NCI-H128 (cell line): ENCODE data around the gene S1PR4.
"Not testable (repeated sequence)": the region's sequence is repeated elsewhere in the genome, so short reads cannot be mapped to it uniquely, and the experiment has no call there.

ENCODE experiments used
- DNase-seq: peaks from one replicate; lab custom pipeline; 2025; ENCODE audit not compliant: unreplicated experiment; lab: John Stamatoyannopoulos, UW

The S1PR4 gene

DNA sequence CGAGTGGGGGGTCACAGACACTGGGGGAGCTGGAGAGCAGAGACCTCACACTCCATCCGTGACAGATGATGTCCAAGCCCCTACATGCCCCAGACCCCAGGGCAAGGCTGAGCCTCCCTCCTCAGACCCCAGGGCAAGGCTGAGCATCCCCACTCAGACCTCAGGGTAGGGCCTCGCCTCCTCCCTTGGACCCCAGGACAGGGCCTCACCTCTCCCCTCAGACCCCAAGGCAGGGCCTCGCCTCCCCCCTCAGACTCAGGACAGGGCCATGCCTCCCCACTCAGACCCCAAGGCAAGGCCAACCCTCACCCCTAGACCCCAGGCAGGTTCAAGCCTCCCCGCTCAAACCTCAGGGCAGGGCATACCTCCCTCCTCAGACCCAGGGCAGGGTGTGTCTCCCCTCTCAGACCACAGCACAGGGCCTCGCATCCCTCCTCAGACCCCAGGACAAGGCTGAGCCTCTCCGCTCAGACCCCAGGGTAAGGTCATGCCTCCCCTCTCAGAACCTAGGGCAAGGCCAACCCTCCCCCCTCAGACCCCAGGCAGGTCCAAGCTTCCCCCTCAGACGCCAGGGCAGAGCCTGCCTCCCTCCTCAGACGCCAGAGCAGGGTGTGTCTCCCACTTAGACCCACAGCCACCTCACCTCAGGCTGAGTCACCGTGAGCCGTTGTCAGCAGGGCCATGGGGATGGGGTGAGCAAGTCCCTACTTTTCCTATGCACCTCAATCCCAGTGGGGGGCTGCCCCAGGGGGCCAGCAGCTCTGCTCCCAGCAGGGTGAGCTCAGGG lies 1.7 kb upstream of the S1PR4 start:
- no peak for DNase-seq

DNA sequence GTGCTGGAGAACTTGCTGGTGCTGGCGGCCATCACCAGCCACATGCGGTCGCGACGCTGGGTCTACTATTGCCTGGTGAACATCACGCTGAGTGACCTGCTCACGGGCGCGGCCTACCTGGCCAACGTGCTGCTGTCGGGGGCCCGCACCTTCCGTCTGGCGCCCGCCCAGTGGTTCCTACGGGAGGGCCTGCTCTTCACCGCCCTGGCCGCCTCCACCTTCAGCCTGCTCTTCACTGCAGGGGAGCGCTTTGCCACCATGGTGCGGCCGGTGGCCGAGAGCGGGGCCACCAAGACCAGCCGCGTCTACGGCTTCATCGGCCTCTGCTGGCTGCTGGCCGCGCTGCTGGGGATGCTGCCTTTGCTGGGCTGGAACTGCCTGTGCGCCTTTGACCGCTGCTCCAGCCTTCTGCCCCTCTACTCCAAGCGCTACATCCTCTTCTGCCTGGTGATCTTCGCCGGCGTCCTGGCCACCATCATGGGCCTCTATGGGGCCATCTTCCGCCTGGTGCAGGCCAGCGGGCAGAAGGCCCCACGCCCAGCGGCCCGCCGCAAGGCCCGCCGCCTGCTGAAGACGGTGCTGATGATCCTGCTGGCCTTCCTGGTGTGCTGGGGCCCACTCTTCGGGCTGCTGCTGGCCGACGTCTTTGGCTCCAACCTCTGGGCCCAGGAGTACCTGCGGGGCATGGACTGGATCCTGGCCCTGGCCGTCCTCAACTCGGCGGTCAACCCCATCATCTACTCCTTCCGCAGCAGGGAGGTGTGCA lies 587 bp downstream of the S1PR4 start:
- DNase-seq = no peak

DNA sequence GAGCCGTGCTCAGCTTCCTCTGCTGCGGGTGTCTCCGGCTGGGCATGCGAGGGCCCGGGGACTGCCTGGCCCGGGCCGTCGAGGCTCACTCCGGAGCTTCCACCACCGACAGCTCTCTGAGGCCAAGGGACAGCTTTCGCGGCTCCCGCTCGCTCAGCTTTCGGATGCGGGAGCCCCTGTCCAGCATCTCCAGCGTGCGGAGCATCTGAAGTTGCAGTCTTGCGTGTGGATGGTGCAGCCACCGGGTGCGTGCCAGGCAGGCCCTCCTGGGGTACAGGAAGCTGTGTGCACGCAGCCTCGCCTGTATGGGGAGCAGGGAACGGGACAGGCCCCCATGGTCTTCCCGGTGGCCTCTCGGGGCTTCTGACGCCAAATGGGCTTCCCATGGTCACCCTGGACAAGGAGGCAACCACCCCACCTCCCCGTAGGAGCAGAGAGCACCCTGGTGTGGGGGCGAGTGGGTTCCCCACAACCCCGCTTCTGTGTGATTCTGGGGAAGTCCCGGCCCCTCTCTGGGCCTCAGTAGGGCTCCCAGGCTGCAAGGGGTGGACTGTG lies 1.2 kb downstream of the S1PR4 start:
- no peak for DNase-seq

- no peak for DNase-seq
Observed at GRCh38 chr19:3183721-3184641, 5.4 kb downstream of the S1PR4 start.

DNA sequence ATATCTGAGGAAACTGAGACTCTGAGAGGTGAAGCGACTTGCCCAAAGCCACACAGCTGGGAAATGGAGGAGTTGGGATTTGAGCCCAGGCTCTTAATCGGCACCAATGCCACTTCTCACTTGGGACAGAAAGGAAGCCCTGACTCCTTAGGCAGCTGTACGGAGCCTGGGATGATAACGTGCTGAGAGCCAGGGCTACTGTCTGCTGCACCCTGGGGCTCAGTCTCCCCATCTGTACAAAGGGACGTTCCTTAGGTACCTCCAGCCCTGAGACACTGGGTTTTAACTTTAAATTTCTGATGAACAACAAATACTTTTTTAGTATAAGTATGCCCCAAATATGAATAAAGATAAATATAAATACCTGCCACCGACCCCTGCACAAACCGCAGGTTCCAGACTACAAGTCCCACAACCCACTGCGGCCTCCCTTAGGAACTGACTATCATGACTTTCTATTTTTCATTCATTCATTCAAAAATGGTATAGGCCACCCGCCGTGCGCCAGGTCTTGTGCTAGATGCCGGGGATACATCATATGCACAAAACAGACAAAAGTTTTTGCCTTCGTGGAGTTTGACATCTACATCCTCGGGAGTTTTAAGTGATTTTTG lies 6.4 kb downstream of the S1PR4 start:
- DNase-seq = no peak

- peak; percentile 86 for DNase-seq
Observed at GRCh38 chr19:3185461-3186159, 7.0 kb downstream of the S1PR4 start, which contains the start of gene NCLN. NCLN (plus strand) TSS chr19:3185930; CDS start chr19:3186031, 101 bp downstream.

- no peak for DNase-seq
Observed at GRCh38 chr19:3186160-3186688, 7.7 kb downstream of the S1PR4 start.

DNA sequence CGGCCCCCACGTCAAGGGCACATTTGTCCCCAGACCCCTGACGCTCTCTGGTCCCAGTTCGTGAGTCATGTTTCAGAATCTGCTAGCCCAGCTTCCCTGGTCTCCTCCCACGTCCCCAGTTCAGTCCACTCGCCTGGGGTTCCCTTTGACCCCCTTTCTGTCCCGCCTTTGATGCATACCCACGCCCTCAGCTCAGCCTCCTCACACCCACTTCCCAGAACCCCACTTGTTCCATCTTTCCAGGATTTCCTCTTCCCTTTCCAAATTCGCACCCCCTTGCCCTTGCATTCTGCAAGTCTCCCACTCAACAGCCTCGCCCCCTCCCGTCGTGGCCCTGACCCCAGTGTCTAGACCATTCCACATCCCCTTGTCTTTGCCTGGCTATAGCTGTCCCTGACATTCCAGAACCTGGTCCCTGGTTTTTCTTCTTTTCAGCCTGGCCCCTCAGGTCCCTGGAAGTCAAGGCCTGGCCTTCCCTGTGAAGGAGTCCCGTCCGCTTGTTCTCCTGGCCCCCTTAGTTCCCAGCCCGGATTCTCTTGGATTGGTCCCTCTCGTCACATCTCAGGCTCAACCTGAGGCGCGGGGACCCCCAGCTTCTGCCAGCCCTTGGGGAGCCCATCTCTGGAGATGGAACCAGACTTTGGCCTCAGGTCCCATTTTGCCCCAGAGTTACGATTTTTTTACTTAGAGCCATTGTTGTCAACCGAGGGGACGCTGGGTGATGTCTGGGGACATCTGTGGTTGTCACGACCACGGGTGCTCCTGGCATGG lies 8.5 kb downstream of the S1PR4 start:
- DNase-seq = no peak

- DNase-seq = no peak
Observed at GRCh38 chr19:3187662-3188511, 9.3 kb downstream of the S1PR4 start.

DNA sequence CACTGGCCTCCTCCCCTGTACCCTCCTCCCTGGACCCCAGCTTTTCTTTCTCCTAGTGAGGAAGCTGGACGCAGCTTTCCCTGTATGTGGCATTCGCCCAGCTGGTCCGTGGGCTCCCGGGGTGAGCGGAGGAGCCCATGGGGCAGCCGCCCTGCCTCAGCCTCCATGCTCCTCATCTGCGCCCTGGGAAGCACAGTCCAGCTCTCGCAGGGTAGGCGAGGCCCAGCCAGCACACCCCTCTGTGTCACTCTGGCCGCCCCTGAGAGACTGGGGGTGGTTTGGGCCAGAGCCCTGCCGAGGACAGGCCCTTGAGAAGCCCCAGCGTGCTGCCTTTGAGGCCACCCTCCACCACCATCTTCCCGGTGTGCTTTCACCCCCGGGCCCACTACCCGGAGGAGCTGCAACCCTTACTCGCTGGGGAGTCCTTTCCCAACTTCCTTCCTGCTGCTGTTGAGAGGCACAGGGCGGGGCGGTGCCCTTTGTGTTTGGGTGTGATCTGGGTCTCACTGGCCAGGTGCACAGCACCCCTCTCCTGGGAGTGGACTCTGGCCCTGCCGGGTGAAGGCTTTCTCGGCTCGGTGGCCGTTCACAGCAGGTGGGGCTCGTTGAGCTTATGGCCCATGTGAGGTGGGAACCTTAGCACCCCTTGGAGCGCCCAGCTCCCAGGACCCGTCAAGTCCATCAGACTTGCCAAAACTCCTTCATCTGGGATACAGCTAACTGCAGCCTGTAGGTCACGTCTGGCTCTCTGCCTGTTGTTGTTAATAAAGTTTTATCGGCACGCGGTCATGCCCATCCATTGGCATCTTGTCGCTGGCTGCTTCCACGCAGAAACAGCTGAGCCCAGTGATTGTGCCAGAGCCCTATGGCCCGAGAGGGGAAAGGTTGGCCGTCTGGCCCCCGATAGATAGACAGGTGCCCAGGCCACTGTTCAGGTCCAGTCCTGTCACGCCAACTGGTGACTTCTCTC lies 10.3 kb downstream of the S1PR4 start:
- DNase-seq = no peak

- no peak for DNase-seq
Observed at GRCh38 chr19:3189702-3190469, 11.3 kb downstream of the S1PR4 start.

- DNase-seq = no peak
Observed at GRCh38 chr19:3190470-3190770, 11.9 kb downstream of the S1PR4 start.

GRCh38 chr19:3190921-3191805 lies 12.6 kb downstream of the S1PR4 start:
- DNase-seq = no peak

DNA sequence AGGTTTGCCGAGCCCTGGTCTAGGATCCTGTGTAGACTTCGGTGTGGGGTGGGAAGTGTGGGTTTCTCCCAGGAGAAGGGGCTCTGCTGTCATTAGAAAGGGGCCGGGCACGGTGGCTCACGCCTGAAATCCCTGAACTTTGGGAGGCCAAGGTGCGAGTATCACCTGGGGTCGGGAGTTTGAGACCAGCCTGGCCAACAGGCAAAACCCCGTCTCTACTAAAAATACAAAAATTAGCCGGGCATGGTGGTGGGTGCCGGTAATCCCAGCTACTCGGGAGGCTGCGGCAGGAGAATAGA lies 13.2 kb downstream of the S1PR4 start:
- DNase-seq = not testable (repeated sequence)

GRCh38 chr19:3192228-3192635 lies 13.7 kb downstream of the S1PR4 start:
- no peak for DNase-seq
